ENCODE results near the gene PTPRS.

- no peak for TF ChIP-seq CTCF (optimal IDR thresholded peaks at IDR 0.05 in 1 of 3, IDR thresholded peaks at IDR 0.05 in 1 of 3, conservative IDR thresholded peaks at IDR 0.05 in 1 of 3; ENCODE audit: extremely low read depth in 1 of 3, insufficient read depth in 2 of 3, low read length in 3 of 3)
- TF ChIP-seq EZH2 (IDR thresholded peaks at IDR 0.05; ENCODE audit: low read length): no peak
These were observed 32.1 kb upstream of the PTPRS start for GRCh38 chr19:5372572-5373200.

All from keratinocyte (primary cell).